Medulla oblongata (tissue), 1 donor: ENCODE measurements around the gene RASA3.

ENCODE experiments used
- DNase-seq: peaks from one replicate; pipeline ENCODE4 v3.0.0-alpha.2; 2015; ENCODE audit errors: extremely low spot score

Gene RASA3

GRCh38 chr13:113935001-113935844 lies 197.2 kb downstream of the RASA3 start:
- no peak for DNase-seq

GRCh38 chr13:113934576-113934975 lies 197.8 kb downstream of the RASA3 start:
- DNase-seq, result no peak

GRCh38 chr13:113933901-113934300 lies 198.5 kb downstream of the RASA3 start:
- no peak for DNase-seq

- no peak for DNase-seq
Observed at GRCh38 chr13:113931841-113932459, 200.5 kb downstream of the RASA3 start.

GRCh38 chr13:113930671-113931637 lies 201.5 kb downstream of the RASA3 start:
- no peak for DNase-seq

GRCh38 chr13:113929628-113930615 lies 202.5 kb downstream of the RASA3 start:
- no peak for DNase-seq

GRCh38 chr13:113928685-113929627 lies 203.5 kb downstream of the RASA3 start:
- DNase-seq, result peak; percentile 83
